NCI-H128 (cell line): ENCODE data around the gene SPNS2.

ENCODE experiments used
- DNase-seq: peaks from one replicate; lab custom pipeline; 2025; ENCODE audit not compliant: unreplicated experiment; lab: John Stamatoyannopoulos, UW

Gene SPNS2

GRCh38 chr17:4584917-4585637 is 86.4 kb downstream of the SPNS2 start:
- DNase-seq: no peak

- DNase-seq: no peak
Measured at GRCh38 chr17:4585638-4585994, 86.9 kb downstream of the SPNS2 start.

GRCh38 chr17:4586043-4586442 is 87.4 kb downstream of the SPNS2 start:
- DNase-seq: no peak

GRCh38 chr17:4587195-4587594 is 88.5 kb downstream of the SPNS2 start:
- DNase-seq: no peak

GRCh38 chr17:4587803-4588202 is 89.1 kb downstream of the SPNS2 start:
- no peak for DNase-seq

GRCh38 chr17:4588391-4588790 is 89.7 kb downstream of the SPNS2 start:
- no peak for DNase-seq
